ENCODE data around the gene POLE. TPM values are rescaled to one million over a fixed set of nuclear protein-coding genes. Genes with fewer than 3 reads are reported as not detected.

Gene POLE
- total RNA-seq, 3 donors from 2014 or later (not counting 1 experiment from before 2014, with no cell fraction given): 58.7 to 66.0 (median 65.0) TPM

GRCh38 chr12:132578826-132579225 is 108.3 kb downstream of the POLE start:
- Mint-ChIP-seq H3K36me3 (no peaks in the 10 kb centered on the region), H3K27ac (no peak overlapping the region), H3K4me3 (no peak overlapping the region), H3K27me3 (ENCODE audit: low read depth in 2 of 2) (no peaks in the 10 kb centered on the region), H3K4me1 (no peaks in the 10 kb centered on the region), H3K9me3 (no peaks in the 10 kb centered on the region)
- no peak for TF ChIP-seq CTCF (IDR thresholded peaks at IDR 0.05)
- DNase-seq: no peak
- Histone ChIP-seq H3K4me3 (ENCODE audit: low read length) (no peak overlapping the region), H3K9me3 (ENCODE audit: control insufficient read depth, insufficient read depth, low read length) (no peaks in the 10 kb centered on the region), H3K27me3 (ENCODE audit: control insufficient read depth, insufficient read depth, low read length) (no peaks in the 10 kb centered on the region), H3K36me3 (ENCODE audit: control insufficient read depth, insufficient read depth, low read length) (peaks cover 23% of the 10 kb centered on the region), H3K4me1 (ENCODE audit: control insufficient read depth, insufficient read depth, low read length) (no peaks in the 10 kb centered on the region), H3K27ac (ENCODE audit: low read length) (no peak overlapping the region)
- intact Hi-C loops (cut with micrococcal nuclease): no loop called here
- no peak for ATAC-seq
- 93% methylated on average over 11 of the region's 11 CpGs for WGBS (ENCODE audit: insufficient coverage)

- Histone ChIP-seq H3K4me1 (ENCODE audit: control insufficient read depth, insufficient read depth, low read length) (no peaks in the 10 kb centered on the region), H3K27me3 (ENCODE audit: control insufficient read depth, insufficient read depth, low read length) (no peaks in the 10 kb centered on the region), H3K9me3 (ENCODE audit: control insufficient read depth, insufficient read depth, low read length) (no peaks in the 10 kb centered on the region), H3K27ac (ENCODE audit: low read length) (no peak overlapping the region), H3K4me3 (ENCODE audit: low read length) (no peak overlapping the region), H3K36me3 (ENCODE audit: control insufficient read depth, insufficient read depth, low read length) (peaks cover 20% of the 10 kb centered on the region)
- Mint-ChIP-seq H3K27ac (no peak overlapping the region), H3K4me3 (no peak overlapping the region), H3K4me1 (no peaks in the 10 kb centered on the region), H3K27me3 (ENCODE audit: low read depth in 2 of 2) (no peaks in the 10 kb centered on the region), H3K36me3 (no peaks in the 10 kb centered on the region), H3K9me3 (no peaks in the 10 kb centered on the region)
- ATAC-seq: no peak
- no peak for TF ChIP-seq CTCF (IDR thresholded peaks at IDR 0.05)
- 94% methylated on average over 11 of the region's 11 CpGs for WGBS (ENCODE audit: insufficient coverage)
- no peak for DNase-seq
- intact Hi-C loops (cut with micrococcal nuclease): no loop called here
Measured at GRCh38 chr12:132578118-132578517, 109.0 kb downstream of the POLE start.

GRCh38 chr12:132577191-132577920 is 109.8 kb downstream of the POLE start:
- Mint-ChIP-seq H3K36me3 (no peaks in the 10 kb centered on the region), H3K9me3 (no peaks in the 10 kb centered on the region), H3K27me3 (ENCODE audit: low read depth in 2 of 2) (no peaks in the 10 kb centered on the region), H3K27ac (no peak overlapping the region), H3K4me1 (no peaks in the 10 kb centered on the region), H3K4me3 (no peak overlapping the region)
- 92% methylated on average over 20 of the region's 22 CpGs for WGBS (ENCODE audit: insufficient coverage)
- ATAC-seq (no peak), DNase-seq (no peak)
- Histone ChIP-seq H3K27me3 (ENCODE audit: control insufficient read depth, insufficient read depth, low read length) (no peaks in the 10 kb centered on the region), H3K4me3 (ENCODE audit: low read length) (no peak overlapping the region), H3K27ac (ENCODE audit: low read length) (no peak overlapping the region), H3K9me3 (ENCODE audit: control insufficient read depth, insufficient read depth, low read length) (no peaks in the 10 kb centered on the region), H3K4me1 (ENCODE audit: control insufficient read depth, insufficient read depth, low read length) (no peaks in the 10 kb centered on the region), H3K36me3 (ENCODE audit: control insufficient read depth, insufficient read depth, low read length) (peaks cover 20% of the 10 kb centered on the region)
- TF ChIP-seq CTCF (IDR thresholded peaks at IDR 0.05): no peak
- intact Hi-C loops (cut with micrococcal nuclease): no loop called here

- Mint-ChIP-seq H3K9me3 (no peaks in the 10 kb centered on the region), H3K36me3 (no peaks in the 10 kb centered on the region), H3K4me3 (no peak overlapping the region), H3K4me1 (no peaks in the 10 kb centered on the region), H3K27ac (no peak overlapping the region), H3K27me3 (ENCODE audit: low read depth in 2 of 2) (no peaks in the 10 kb centered on the region)
- Histone ChIP-seq H3K4me1 (ENCODE audit: control insufficient read depth, insufficient read depth, low read length) (no peaks in the 10 kb centered on the region), H3K27me3 (ENCODE audit: control insufficient read depth, insufficient read depth, low read length) (no peaks in the 10 kb centered on the region), H3K27ac (ENCODE audit: low read length) (no peak overlapping the region), H3K36me3 (ENCODE audit: control insufficient read depth, insufficient read depth, low read length) (peaks cover 20% of the 10 kb centered on the region), H3K9me3 (ENCODE audit: control insufficient read depth, insufficient read depth, low read length) (no peaks in the 10 kb centered on the region), H3K4me3 (ENCODE audit: low read length) (no peak overlapping the region)
- ATAC-seq: no peak
- DNase-seq: no peak
- no peak for TF ChIP-seq CTCF (IDR thresholded peaks at IDR 0.05)
- intact Hi-C loops (cut with micrococcal nuclease): no loop called here
- 95% methylated on average over 12 of the region's 12 CpGs for WGBS (ENCODE audit: insufficient coverage)
Measured at GRCh38 chr12:132576701-132577100, 110.4 kb downstream of the POLE start.
